OCI-LY7 (cell line): ENCODE results near the gene PIP5K1A.

Experiments used
- EZH2phosphoT487 ChIP-seq: fragments of 200-600 bp; sonication (generic); IDR thresholded peaks from 2 replicates; pipeline ENCODE4 v1.6.1; 2018; ENCODE audit warnings: low read depth, borderline replicate concordance, mild to moderate bottlenecking, mixed run types, antibody characterized with exemption, low read length, moderate library complexity, mixed read lengths
- TF ChIP-seq, protein P1 (sequence below): fragments of 200-600 bp; sonication (generic); conservative IDR thresholded peaks from 2 replicates; pipeline ENCODE4 v1.5.1; 2014; ENCODE audit warnings: mild to moderate bottlenecking, antibody characterized with exemption, low read length, moderate library complexity, mixed read lengths

DNA sequence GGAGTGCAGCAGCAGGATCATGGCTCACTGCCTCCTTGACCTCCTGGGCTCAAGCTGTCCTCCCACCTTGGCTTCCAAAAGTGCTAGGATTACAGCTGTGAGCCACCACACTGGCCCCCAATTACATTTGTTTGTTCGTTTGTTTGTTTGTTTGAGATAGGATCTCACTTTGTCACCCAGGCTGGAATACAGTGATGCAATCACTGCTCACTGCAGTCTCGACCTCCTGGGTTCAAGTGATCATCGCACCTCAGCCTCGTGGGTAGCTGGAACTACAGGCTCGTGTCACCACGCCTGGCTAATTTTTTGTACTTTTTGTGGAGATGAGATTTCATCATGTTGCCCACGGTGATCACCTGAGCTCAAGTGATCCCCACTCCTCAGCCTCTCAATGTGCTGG lies 6.3 kb upstream of the PIP5K1A start:
- TF ChIP-seq, protein P1, sequence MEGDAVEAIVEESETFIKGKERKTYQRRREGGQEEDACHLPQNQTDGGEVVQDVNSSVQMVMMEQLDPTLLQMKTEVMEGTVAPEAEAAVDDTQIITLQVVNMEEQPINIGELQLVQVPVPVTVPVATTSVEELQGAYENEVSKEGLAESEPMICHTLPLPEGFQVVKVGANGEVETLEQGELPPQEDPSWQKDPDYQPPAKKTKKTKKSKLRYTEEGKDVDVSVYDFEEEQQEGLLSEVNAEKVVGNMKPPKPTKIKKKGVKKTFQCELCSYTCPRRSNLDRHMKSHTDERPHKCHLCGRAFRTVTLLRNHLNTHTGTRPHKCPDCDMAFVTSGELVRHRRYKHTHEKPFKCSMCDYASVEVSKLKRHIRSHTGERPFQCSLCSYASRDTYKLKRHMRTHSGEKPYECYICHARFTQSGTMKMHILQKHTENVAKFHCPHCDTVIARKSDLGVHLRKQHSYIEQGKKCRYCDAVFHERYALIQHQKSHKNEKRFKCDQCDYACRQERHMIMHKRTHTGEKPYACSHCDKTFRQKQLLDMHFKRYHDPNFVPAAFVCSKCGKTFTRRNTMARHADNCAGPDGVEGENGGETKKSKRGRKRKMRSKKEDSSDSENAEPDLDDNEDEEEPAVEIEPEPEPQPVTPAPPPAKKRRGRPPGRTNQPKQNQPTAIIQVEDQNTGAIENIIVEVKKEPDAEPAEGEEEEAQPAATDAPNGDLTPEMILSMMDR: no peak
- TF ChIP-seq EZH2phosphoT487: no peak
